ENCODE data around the gene PCNT. TPM values are rescaled to one million over a fixed set of nuclear protein-coding genes. Genes with fewer than 3 reads are reported as not detected.

The PCNT gene
- total and polyA plus RNA-seq, 7 donors: 99.4 to 642 (median 248) TPM

- peaks cover 66% of the 10 kb centered on the region for H3K4me1 ChIP-seq
- intact Hi-C loops (cut with DNase I): no loop called here
- no peaks in the 10 kb centered on the region for H3K9me3 ChIP-seq
- H3K4me3 ChIP-seq: peak overlapping the region; percentile 77
- 69 to 89% (median 73%) methylated on average over 9 to 11 of the region's 11 CpGs for WGBS, 3 donors
- peaks cover 9 to 91% of the 10 kb centered on the region in 2 donors for H3K36me3 ChIP-seq (ENCODE audit: insufficient read depth in 1 of 2, low read depth in 1 of 2)
- no peak for TF ChIP-seq CTCF (IDR thresholded peaks at IDR 0.05)
- ATAC-seq (no peak), DNase-seq (peak in 1 of 2 donors; percentile 45)
- H3K27ac ChIP-seq: peak overlapping the region; percentile 95
- no peaks in the 10 kb centered on the region for H3K27me3 ChIP-seq (ENCODE audit: insufficient read depth in 3 of 3, low read length in 2 of 3)
These were observed 28.2 kb downstream of the PCNT start for GRCh38 chr21:46352164-46352515.

GRCh38 chr21:46352913-46353312 lies 29.0 kb downstream of the PCNT start:
- 67 to 83% (median 75%) methylated on average over 14 of the region's 14 CpGs for WGBS, 3 donors
- Histone ChIP-seq H3K36me3 (ENCODE audit: insufficient read depth in 1 of 2, low read depth in 1 of 2) (peaks cover 9 to 92% of the 10 kb centered on the region in 2 donors), H3K9me3 (no peaks in the 10 kb centered on the region), H3K27ac (peak overlapping the region; percentile 95), H3K27me3 (ENCODE audit: insufficient read depth in 3 of 3, low read length in 2 of 3) (no peaks in the 10 kb centered on the region), H3K4me1 (peaks cover 71% of the 10 kb centered on the region), H3K4me3 (peak overlapping the region; percentile 77)
- ATAC-seq (peak in 1 of 4 donors; percentile 15), DNase-seq (peak in 1 of 2 donors; percentile 56)
- no peak for TF ChIP-seq CTCF (IDR thresholded peaks at IDR 0.05)
- intact Hi-C loops (cut with DNase I): no loop called here

- 84 to 95% (median 88%) methylated on average over 16 of the region's 16 CpGs for WGBS, 3 donors
These were observed 30.1 kb downstream of the PCNT start for GRCh38 chr21:46354046-46354445.

GRCh38 chr21:46354518-46354917 lies 30.6 kb downstream of the PCNT start:
- WGBS, 3 donors: 89 to 93% (median 93%) methylated on average over 13 of the region's 13 CpGs
- no peak for ATAC-seq
- intact Hi-C loops (cut with DNase I): no loop called here
- no peaks in the 10 kb centered on the region for H3K9me3 ChIP-seq
- no peaks in the 10 kb centered on the region for H3K27me3 ChIP-seq (ENCODE audit: insufficient read depth in 3 of 3, low read length in 2 of 3)
- H3K4me1 ChIP-seq: peaks cover 72% of the 10 kb centered on the region
- peak overlapping the region; percentile 11 for H3K4me3 ChIP-seq
- DNase-seq: no peak
- H3K36me3 ChIP-seq (ENCODE audit: insufficient read depth in 1 of 2, low read depth in 1 of 2): peaks cover 7 to 99% of the 10 kb centered on the region in 2 donors
- peak overlapping the region; percentile 90 for H3K27ac ChIP-seq
- no peak for TF ChIP-seq CTCF (IDR thresholded peaks at IDR 0.05)

More at GRCh38 chr21:46354046-46354445, 30.1 kb downstream of the PCNT start:
- Histone ChIP-seq H3K4me1 (peaks cover 72% of the 10 kb centered on the region), H3K36me3 (ENCODE audit: insufficient read depth in 1 of 2, low read depth in 1 of 2) (peaks cover 9 to 99% of the 10 kb centered on the region in 2 donors), H3K9me3 (no peaks in the 10 kb centered on the region), H3K27ac (peak overlapping the region; percentile 90), H3K27me3 (ENCODE audit: insufficient read depth in 3 of 3, low read length in 2 of 3) (no peaks in the 10 kb centered on the region), H3K4me3 (peak overlapping the region; percentile 7)
- intact Hi-C loops (cut with DNase I): no loop called here
- no peak for TF ChIP-seq CTCF (IDR thresholded peaks at IDR 0.05)
- DNase-seq (no peak), ATAC-seq (no peak)

Data from psoas muscle (tissue), 8 donors.